ENCODE results near the gene CHST4.
A peak's percentile ranks its signal among the peaks of the same experiment; 100 is the strongest.
"Not testable (repeated sequence)": the region's sequence is repeated elsewhere in the genome, so short reads cannot be mapped to it uniquely, and the experiment has no call there.

Gene CHST4

GRCh38 chr16:71537643-71538042, 11.4 kb downstream of the CHST4 start:
- no peaks in the 10 kb centered on the region for H3K9me3 Mint-ChIP-seq
- peaks cover 11% of the 10 kb centered on the region for H3K27me3 Mint-ChIP-seq
- H3K4me3 Mint-ChIP-seq, result no peak overlapping the region
- intact Hi-C loops (cut with micrococcal nuclease), result no loop called here
- H3K27ac Mint-ChIP-seq, result no peak overlapping the region
- H3K36me3 Mint-ChIP-seq (ENCODE audit: low read depth), result no peaks in the 10 kb centered on the region
- H3K4me1 Mint-ChIP-seq (ENCODE audit: low read depth), result peaks cover 7% of the 10 kb centered on the region

DNA sequence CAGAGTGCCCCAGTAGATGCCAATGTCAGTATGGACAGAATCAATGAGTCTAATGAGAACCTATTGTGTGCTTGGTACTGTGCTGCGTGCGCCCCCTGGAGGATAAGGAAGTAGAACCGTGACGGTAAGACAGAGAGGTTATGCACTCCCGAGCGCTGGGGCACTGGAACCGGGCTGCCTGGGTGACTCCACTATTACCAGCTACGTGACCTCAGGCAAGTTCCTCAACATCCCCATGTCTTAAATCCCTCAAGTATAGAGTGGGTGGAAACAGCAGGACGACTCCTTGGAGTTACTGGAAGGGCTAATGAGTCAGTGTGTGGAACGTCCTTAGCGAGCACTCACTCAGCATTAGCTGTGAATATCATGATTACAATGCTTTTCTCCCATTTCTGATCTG, 16.2 kb downstream of the CHST4 start:
- Mint-ChIP-seq H3K27me3 (peaks cover 11% of the 10 kb centered on the region), H3K27ac (no peak overlapping the region), H3K9me3 (no peaks in the 10 kb centered on the region), H3K36me3 (ENCODE audit: low read depth) (no peaks in the 10 kb centered on the region), H3K4me3 (no peak overlapping the region), H3K4me1 (ENCODE audit: low read depth) (peaks cover 7% of the 10 kb centered on the region)
- intact Hi-C loops (cut with micrococcal nuclease), result loop anchor here (10.0 kb wide), 1 partner anchor 72 kb away; no protein-coding TSS in a partner anchor

- intact Hi-C loops (cut with micrococcal nuclease), result loop anchor here (10.0 kb wide), 1 partner anchor 68 kb away; no protein-coding TSS in a partner anchor
- H3K36me3 Mint-ChIP-seq (ENCODE audit: low read depth), result no peaks in the 10 kb centered on the region
- H3K4me1 Mint-ChIP-seq (ENCODE audit: low read depth), result peaks cover 5% of the 10 kb centered on the region
Observed at GRCh38 chr16:71547168-71547567, 20.9 kb downstream of the CHST4 start.

DNA sequence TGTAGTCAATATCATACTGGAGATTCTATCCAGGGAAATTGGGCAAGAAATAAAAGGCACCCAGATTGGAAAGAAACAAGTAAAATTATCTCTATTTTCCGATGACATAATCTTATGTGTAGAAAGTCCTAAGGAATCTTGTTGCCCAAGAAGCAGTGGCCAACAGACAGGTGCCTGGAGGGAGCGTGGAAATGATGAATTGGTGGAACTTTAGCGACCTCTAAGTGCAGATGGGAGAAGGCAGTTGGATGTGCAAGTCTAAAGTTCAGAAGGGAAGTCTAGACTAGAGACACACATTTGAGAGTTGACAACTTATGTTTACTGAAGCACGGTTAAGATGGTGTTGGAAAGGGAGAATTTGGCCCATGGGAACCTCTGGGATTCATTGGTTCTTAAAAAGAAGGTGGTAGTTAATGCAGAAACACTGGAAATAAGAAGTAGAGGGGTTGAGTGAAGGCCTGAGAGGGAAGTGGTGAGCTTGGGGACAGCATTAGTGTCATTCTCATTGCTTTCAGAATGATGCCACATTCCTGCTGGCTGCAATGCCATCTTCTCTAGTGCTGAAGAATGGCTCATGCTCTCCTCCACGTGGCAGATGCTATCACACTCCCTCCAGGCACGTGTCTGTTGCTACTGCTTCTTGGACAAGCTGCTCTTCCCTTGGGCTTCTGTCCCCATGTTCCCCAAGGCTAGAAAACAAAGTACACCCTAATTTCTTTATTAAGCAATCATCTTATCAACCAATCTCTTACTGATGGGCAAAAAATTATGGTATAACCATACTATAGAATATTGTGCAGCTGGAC, 26.7 kb downstream of the CHST4 start:
- intact Hi-C loops (cut with micrococcal nuclease), result no loop called here
- peaks cover 30% of the 10 kb centered on the region for H3K4me1 Mint-ChIP-seq (ENCODE audit: low read depth)
- H3K9me3 Mint-ChIP-seq, result peaks cover 9% of the 10 kb centered on the region
- no peak overlapping the region for H3K4me3 Mint-ChIP-seq
- H3K27ac Mint-ChIP-seq, result no peak overlapping the region
- H3K36me3 Mint-ChIP-seq (ENCODE audit: low read depth), result no peaks in the 10 kb centered on the region
- H3K27me3 Mint-ChIP-seq, result peaks cover 14% of the 10 kb centered on the region

More at GRCh38 chr16:71547168-71547567, 20.9 kb downstream of the CHST4 start:
- Mint-ChIP-seq H3K27ac (no peak overlapping the region), H3K27me3 (peaks cover 9% of the 10 kb centered on the region), H3K4me3 (no peak overlapping the region), H3K9me3 (no peaks in the 10 kb centered on the region)

DNA sequence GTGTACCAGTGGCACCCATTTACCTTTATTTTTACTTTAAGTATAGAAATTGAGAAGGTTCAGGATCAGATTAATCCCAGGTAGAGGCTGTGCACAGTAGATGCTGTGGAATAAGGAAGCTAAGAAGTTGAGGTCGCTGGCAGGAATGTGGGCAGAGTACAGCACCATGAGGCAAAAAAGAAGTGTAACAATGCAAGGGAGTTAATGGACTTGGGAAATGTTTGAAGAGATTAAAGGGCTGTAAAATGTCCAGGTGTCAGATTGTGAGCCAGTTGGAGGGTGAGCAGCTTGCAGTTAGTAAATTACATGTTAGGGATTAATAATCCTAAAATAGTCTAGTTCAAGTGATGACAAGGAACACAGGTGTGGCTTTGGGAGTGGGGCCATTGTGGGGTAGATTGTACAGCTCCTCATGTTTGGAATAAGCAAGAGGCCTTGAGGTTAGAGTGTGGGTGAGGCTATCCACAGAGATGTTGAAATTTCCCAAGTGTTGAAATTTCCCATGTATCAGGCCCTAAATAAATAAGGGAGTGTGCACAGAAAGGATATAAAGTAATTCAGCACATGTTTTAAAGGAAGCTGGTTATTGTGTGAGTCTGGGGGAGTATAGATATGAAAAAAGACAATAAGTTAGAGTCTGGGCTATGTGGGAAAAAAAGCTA, 29.1 kb downstream of the CHST4 start:
- intact Hi-C loops (cut with micrococcal nuclease), result no loop called here
- Mint-ChIP-seq H3K9me3 (peaks cover 20% of the 10 kb centered on the region), H3K4me3 (no peak overlapping the region), H3K27me3 (peaks cover 22% of the 10 kb centered on the region), H3K27ac (no peak overlapping the region), H3K4me1 (ENCODE audit: low read depth) (peaks cover 30% of the 10 kb centered on the region), H3K36me3 (ENCODE audit: low read depth) (no peaks in the 10 kb centered on the region)

GRCh38 chr16:71557299-71557698, 31.1 kb downstream of the CHST4 start:
- peaks cover 30% of the 10 kb centered on the region for H3K4me1 Mint-ChIP-seq (ENCODE audit: low read depth)
- no peak overlapping the region for H3K27ac Mint-ChIP-seq
- H3K27me3 Mint-ChIP-seq, result peaks cover 18% of the 10 kb centered on the region
- H3K36me3 Mint-ChIP-seq (ENCODE audit: low read depth), result peaks cover 6% of the 10 kb centered on the region
- H3K9me3 Mint-ChIP-seq, result peaks cover 39% of the 10 kb centered on the region
- intact Hi-C loops (cut with micrococcal nuclease), result no loop called here
- H3K4me3 Mint-ChIP-seq, result no peak overlapping the region

DNA sequence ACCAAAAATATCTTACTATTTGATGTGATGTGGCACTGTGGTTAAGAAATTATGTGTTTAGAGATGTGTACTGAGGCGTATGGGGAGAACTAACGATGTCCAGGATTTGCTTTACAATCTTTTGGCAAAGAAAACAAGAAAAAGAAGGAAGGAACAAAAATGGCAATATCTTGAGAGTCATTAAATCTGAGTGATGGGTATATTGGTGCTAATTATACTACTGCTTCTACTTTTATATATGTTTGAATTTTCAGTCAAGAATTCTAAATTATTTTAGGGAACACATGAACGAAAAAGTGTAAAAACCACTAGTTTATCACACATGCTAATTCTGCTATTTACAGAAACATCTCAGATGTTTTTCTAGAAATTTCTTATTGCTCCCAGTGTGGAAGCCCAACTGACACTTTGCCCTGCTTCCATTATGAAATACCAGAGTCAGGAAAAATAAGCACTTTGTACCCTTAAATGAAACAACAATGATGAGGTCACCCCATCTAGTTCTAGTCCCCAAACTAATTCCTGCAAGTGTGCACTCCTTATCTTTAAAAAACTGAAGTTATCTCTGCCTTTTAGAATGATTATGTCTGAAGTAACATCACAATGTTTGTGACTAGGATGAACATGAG, 31.8 kb downstream of the CHST4 start:
- Mint-ChIP-seq H3K9me3 (peaks cover 46% of the 10 kb centered on the region), H3K4me3 (no peak overlapping the region), H3K27ac (no peak overlapping the region), H3K4me1 (ENCODE audit: low read depth) (peaks cover 23% of the 10 kb centered on the region), H3K27me3 (peaks cover 18% of the 10 kb centered on the region), H3K36me3 (ENCODE audit: low read depth) (peaks cover 6% of the 10 kb centered on the region)
- intact Hi-C loops (cut with micrococcal nuclease), result no loop called here

- H3K4me3 Mint-ChIP-seq, result no peak overlapping the region
- intact Hi-C loops (cut with micrococcal nuclease), result no loop called here
- H3K36me3 Mint-ChIP-seq (ENCODE audit: low read depth), result peaks cover 6% of the 10 kb centered on the region
- H3K27ac Mint-ChIP-seq, result no peak overlapping the region
- H3K27me3 Mint-ChIP-seq, result peaks cover 18% of the 10 kb centered on the region
- peaks cover 24% of the 10 kb centered on the region for H3K4me1 Mint-ChIP-seq (ENCODE audit: low read depth)
- peaks cover 47% of the 10 kb centered on the region for H3K9me3 Mint-ChIP-seq
Observed at GRCh38 chr16:71559855-71560254, 33.6 kb downstream of the CHST4 start.

DNA sequence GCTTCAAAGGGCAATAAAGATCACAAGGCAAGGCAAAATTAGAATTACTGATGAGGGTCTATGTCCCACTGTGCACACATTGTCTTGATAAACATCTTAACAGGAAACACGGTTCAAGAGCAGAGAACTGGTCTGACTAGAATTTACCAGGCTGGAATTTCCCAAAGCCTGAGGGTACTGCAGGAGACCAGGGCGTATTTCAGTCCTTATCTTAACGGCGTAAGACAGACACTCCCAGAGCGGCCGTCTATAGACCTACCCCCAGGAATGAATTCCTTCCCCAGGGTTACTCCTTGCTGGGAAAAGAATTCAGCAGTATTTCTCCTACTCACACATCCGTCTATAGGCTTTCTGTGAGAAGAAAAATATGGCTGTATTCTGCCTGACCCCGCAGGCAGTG, 35.7 kb downstream of the CHST4 start:
- H3K27me3 Mint-ChIP-seq, result peaks cover 16% of the 10 kb centered on the region
- H3K4me1 Mint-ChIP-seq (ENCODE audit: low read depth), result peaks cover 27% of the 10 kb centered on the region
- peaks cover 39% of the 10 kb centered on the region for H3K9me3 Mint-ChIP-seq
- intact Hi-C loops (cut with micrococcal nuclease); H3K36me3 Mint-ChIP-seq (ENCODE audit: low read depth); H3K4me3 Mint-ChIP-seq; H3K27ac Mint-ChIP-seq: not testable (repeated sequence)

DNA sequence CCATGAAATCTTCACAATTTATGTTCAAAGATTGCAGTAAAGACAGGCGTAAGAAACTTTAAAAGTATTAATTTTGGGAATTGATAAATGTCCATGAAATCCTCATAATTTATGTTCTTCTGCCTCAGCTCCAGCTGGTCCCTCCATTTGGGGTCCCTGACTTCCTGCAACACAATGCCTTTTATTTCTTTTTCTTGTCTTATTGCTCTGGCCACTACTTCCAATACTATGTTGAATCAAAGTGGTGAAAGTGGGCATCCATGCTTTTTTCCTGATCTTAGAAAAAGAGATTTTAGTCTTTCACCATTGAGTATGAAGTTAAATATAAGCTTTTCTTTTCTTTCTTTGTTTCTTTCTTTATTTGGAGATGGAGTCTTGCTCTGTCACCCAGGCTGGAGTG, 36.3 kb downstream of the CHST4 start:
- peaks cover 15% of the 10 kb centered on the region for H3K27me3 Mint-ChIP-seq
- peaks cover 39% of the 10 kb centered on the region for H3K9me3 Mint-ChIP-seq
- peaks cover 27% of the 10 kb centered on the region for H3K4me1 Mint-ChIP-seq (ENCODE audit: low read depth)
- intact Hi-C loops (cut with micrococcal nuclease), result no loop called here
- no peak overlapping the region for H3K4me3 Mint-ChIP-seq
- H3K36me3 Mint-ChIP-seq (ENCODE audit: low read depth), result peaks cover 6% of the 10 kb centered on the region
- no peak overlapping the region for H3K27ac Mint-ChIP-seq

DNA sequence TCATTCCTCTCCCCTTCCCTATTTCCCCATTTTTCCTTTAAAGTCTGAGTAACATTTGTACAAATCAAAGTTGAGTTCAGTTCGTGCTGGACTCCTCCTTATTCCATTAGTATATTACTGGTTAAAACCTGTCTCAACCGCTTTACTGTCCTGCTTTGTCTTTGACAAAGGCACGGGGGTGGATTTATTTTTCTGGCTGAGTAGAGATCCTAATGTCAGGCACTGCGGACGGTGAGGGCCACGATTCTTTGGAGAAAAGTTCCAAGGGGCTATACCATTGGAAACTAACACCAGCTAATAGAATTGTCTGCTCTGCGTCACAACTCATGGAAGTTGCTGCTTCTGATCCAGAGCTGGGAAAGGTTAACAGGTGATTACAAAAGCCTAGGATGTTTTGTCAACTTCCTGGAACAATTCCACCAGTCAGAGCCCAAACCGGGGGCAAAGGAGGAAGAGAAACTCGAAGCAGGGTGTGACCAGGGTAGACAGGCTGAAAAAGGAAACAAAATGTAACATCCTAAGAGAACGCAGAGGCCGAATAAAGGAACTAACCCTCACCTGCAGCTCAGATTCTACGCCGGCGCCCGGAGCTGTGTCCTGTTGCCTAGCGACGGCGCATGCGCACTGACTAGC, 38.2 kb downstream of the CHST4 start:
- Mint-ChIP-seq H3K9me3 (peaks cover 30% of the 10 kb centered on the region), H3K27ac (peak overlapping the region; percentile 72), H3K4me3 (peak overlapping the region; percentile 64), H3K27me3 (peaks cover 10% of the 10 kb centered on the region), H3K4me1 (ENCODE audit: low read depth) (peaks cover 27% of the 10 kb centered on the region), H3K36me3 (ENCODE audit: low read depth) (peaks cover 6% of the 10 kb centered on the region)
- intact Hi-C loops (cut with micrococcal nuclease), result no loop called here

DNA sequence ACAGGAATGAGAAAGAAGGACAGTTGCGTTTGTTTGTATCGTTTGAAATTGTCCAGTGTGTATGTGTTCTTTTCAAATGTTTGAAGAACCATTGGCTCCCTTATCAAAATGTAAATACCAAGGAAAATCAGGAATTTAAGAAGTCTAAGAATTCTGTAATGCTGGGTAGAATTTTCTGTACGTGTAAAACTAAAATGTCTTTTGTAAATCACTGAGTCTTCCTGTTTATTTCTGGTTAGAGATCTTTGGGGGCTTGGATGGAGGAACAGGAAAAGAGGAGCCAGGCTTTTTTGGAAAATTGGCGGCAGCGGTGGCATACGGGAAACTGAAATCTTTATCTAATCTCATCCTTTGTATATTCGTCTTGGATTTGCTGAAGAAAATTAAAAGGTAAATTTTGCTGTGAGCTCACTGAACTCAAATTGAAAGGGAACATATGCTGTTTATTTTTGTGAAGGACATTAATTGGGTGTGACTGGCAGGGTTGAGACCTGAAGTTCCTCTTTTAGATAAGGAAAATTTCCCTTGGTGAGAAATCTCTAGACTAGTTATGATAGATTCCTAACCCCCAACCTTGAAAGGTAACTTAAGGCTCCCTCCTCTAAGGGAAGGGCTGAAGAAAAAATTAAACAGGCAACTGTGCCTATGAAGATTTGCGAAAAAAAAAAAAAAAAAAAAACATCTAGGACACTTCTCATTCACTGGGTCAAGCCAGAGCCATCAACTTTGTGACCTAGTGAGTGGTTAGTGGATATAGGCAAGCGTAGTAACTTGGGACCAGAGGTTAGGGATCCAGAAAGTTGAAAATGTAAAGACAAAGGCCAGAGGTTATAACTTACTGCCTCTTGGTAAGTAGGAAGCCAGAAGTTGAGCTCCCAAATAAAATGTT, 39.8 kb downstream of the CHST4 start:
- Mint-ChIP-seq H3K4me3 (peak overlapping the region; percentile 45), H3K4me1 (ENCODE audit: low read depth) (peaks cover 27% of the 10 kb centered on the region), H3K27ac (peak overlapping the region; percentile 72), H3K36me3 (ENCODE audit: low read depth) (peaks cover 6% of the 10 kb centered on the region), H3K27me3 (peaks cover 19% of the 10 kb centered on the region), H3K9me3 (peaks cover 21% of the 10 kb centered on the region)
- intact Hi-C loops (cut with micrococcal nuclease), result no loop called here

GRCh38 chr16:71567931-71568330, 41.7 kb downstream of the CHST4 start:
- H3K4me3 Mint-ChIP-seq, result no peak overlapping the region
- intact Hi-C loops (cut with micrococcal nuclease), result no loop called here
- peaks cover 27% of the 10 kb centered on the region for H3K4me1 Mint-ChIP-seq (ENCODE audit: low read depth)
- H3K9me3 Mint-ChIP-seq, result peaks cover 3% of the 10 kb centered on the region
- no peak overlapping the region for H3K27ac Mint-ChIP-seq
- peaks cover 26% of the 10 kb centered on the region for H3K27me3 Mint-ChIP-seq
- H3K36me3 Mint-ChIP-seq (ENCODE audit: low read depth), result no peaks in the 10 kb centered on the region

All from dendritic cell treated with granulocyte-macrophage colony-stimulating factor and Interleukin-4, amounts not matched to agents 40 ng/mL and 50 ng/mL, for 4 days (primary cell).